OCI-LY3 (cell line): ENCODE measurements around the gene SRRM4.

ENCODE experiments used
- CTCF ChIP-seq: fragments of 200-600, 300-600 bp; sonication (generic); IDR thresholded peaks from 2 replicates; pipeline ENCODE4 v1.5.1; 2014; ENCODE audit warnings: antibody characterized with exemption, low read length, low read depth
- EZH2phosphoT487 ChIP-seq: fragments of 200-600 bp; shearing (Covaris generic); IDR thresholded peaks from 2 replicates; pipeline ENCODE4 v1.6.1; 2018; ENCODE audit warnings: antibody characterized with exemption, mixed run types, low read depth

- TF ChIP-seq CTCF: no peak
- no peak for TF ChIP-seq EZH2phosphoT487
Observed at GRCh38 chr12:119177056-119177325, 195.7 kb downstream of the SRRM4 start.
